ENCODE results near the gene TBC1D14. TPM values are rescaled to one million over a fixed set of nuclear protein-coding genes. Genes with fewer than 3 reads are reported as not detected.

The TBC1D14 gene
- total and polyA plus RNA-seq, 10 of the 15 experiments (the other 5 are each of a cell fraction or from before 2014, with no cell fraction given) = 0.87 to 39.3 (median 30.1) TPM

- no peak for TF ChIP-seq CEBPZ (IDR thresholded peaks at IDR 0.05; ENCODE audit: low read depth, low read length)
These were observed 34.6 kb upstream of the TBC1D14 start (continued) for GRCh38 chr4:6874981-6875380.

GRCh38 chr4:6875431-6875831 lies 34.2 kb upstream of the TBC1D14 start:
- peaks cover 16 to 25% of the 10 kb centered on the region in 2 experiments for H3K36me3 ChIP-seq (ENCODE audit: control insufficient read depth in 2 of 2, insufficient read depth in 2 of 2, low read length in 1 of 2)
- no peaks in the 10 kb centered on the region for H3K9me3 ChIP-seq (replicated peaks; ENCODE audit: control insufficient read depth, insufficient read depth, low read length)
- no TSS peak for BruUV-seq (replicated peaks)
- no peaks in the 10 kb centered on the region for H3K4me1 ChIP-seq (ENCODE audit: control insufficient read depth, insufficient read depth, low read length)
- TF ChIP-seq RB1 (IDR thresholded peaks at IDR 0.05; ENCODE audit: borderline replicate concordance) (no peak), IKZF2 (IDR thresholded peaks at IDR 0.05) (no peak), NBN (IDR thresholded peaks at IDR 0.05) (no peak), MYB (IDR thresholded peaks at IDR 0.05; ENCODE audit: borderline replicate concordance, low read depth, low read length) (no peak), JUNB (IDR thresholded peaks at IDR 0.05) (no peak), ATF7 (IDR thresholded peaks at IDR 0.05; ENCODE audit: low read depth) (no peak), CHD1 (IDR thresholded peaks at IDR 0.05; ENCODE audit: low read depth, low read length) (no peak), CEBPB (IDR thresholded peaks at IDR 0.05; ENCODE audit: borderline replicate concordance in 1 of 2, low read depth in 2 of 2, low read length in 2 of 2) (no peak), PAX8 (IDR thresholded peaks at IDR 0.05) (no peak), RCOR1 (conservative IDR thresholded peaks at IDR 0.05; ENCODE audit: low read depth, low read length) (no peak), CBFB (IDR thresholded peaks at IDR 0.05; ENCODE audit: low read depth) (no peak), ZNF592 (IDR thresholded peaks at IDR 0.05) (no peak)
- H3K27ac ChIP-seq (ENCODE audit: control insufficient read depth, insufficient read depth) = no peak overlapping the region
- RAD21 ChIA-PET (ENCODE audit: unreplicated experiment) = interaction anchor here (4.9 to 5.1 kb wide), 2 partner anchors 96 to 157 kb away, joined by 87 to 155 read pairs; partner anchors contain the start of gene BLOC1S4
- SMC1A ChIA-PET (ENCODE audit: uncharacterized antibody, unreplicated experiment) = interaction anchor here (1.0 to 6.6 kb wide), 4 partner anchors 7 to 156 kb away, joined by 3 to 153 read pairs (median 56); no protein-coding TSS in a partner anchor
- in situ Hi-C loops (cut with MboI) (no loop called here), intact Hi-C loops (cut with micrococcal nuclease; ENCODE audit: unreplicated experiment) (loop anchor here (2.0 kb wide), 1 partner anchor 97 kb away; no protein-coding TSS in a partner anchor)
- ATAC-seq (peak; percentile 34), FAIRE-seq (no peak), DNase-seq (ENCODE audit: low read depth, low spot score) (no peak)
- POLR2A ChIA-PET = interaction anchor here (0.8 to 0.9 kb wide), 2 partner anchors 92 to 192 kb away, joined by 3 read pairs; no protein-coding TSS in a partner anchor
- no peaks in the 10 kb centered on the region for H4K20me1 ChIP-seq (ENCODE audit: control insufficient read depth, insufficient read depth)
- no peaks in the 10 kb centered on the region for H3K27me3 ChIP-seq (replicated peaks in 1 of 2; ENCODE audit: control insufficient read depth in 2 of 2, insufficient read depth in 2 of 2, low read length in 1 of 2)
- CTCF ChIA-PET = interaction anchor here (2.9 to 10.4 kb wide), 4 partner anchors 21 to 200 kb away, joined by 13 to 300 read pairs (median 150); partner anchors contain the start of genes BLOC1S4 and KIAA0232
- H3K4me3 ChIP-seq = no peak overlapping the region
- no peaks in the 10 kb centered on the region for H3K79me2 ChIP-seq (ENCODE audit: control insufficient read depth, insufficient read depth, low read length)
- H2AFZ ChIP-seq (ENCODE audit: control insufficient read depth, low read depth, low read length) = no peak overlapping the region
- no peak overlapping the region for H3K4me2 ChIP-seq (ENCODE audit: control insufficient read depth, insufficient read depth)
- 60% methylated on average over 4 of the region's 4 CpGs for WGBS (ENCODE audit: insufficient coverage, insufficient replicate concordance, low lambda C conversion rate, missing lambda C conversion rate)
- H3K9ac ChIP-seq (ENCODE audit: control insufficient read depth, insufficient read depth, low read length) = no peak overlapping the region
